HG03469 (cell line): Measurements from ENCODE around the gene DNAH9.

Source experiments
- ATAC-seq: cut with Tn5 transposase; IDR thresholded peaks from one replicate; pipeline ENCODE4 v1.9.1; 2021; ENCODE audit warnings: mild to moderate bottlenecking, moderate library complexity, moderate number of reproducible peaks; ENCODE audit not compliant: unreplicated experiment

The DNAH9 gene

GRCh38 chr17:11744696-11745095 is 146.4 kb downstream of the DNAH9 start:
- no peak for ATAC-seq

- no peak for ATAC-seq
These were observed 149.2 kb downstream of the DNAH9 start for GRCh38 chr17:11747441-11747840.

- no peak for ATAC-seq
These were observed 159.5 kb downstream of the DNAH9 start for GRCh38 chr17:11757815-11758214.

GRCh38 chr17:11768106-11768505 is 169.8 kb downstream of the DNAH9 start:
- no peak for ATAC-seq

GRCh38 chr17:11768981-11769380 is 170.7 kb downstream of the DNAH9 start:
- ATAC-seq, result no peak

- no peak for ATAC-seq
These were observed 173.8 kb downstream of the DNAH9 start for GRCh38 chr17:11772031-11772430.

- ATAC-seq, result no peak
These were observed 181.6 kb downstream of the DNAH9 start for GRCh38 chr17:11779892-11780291.

GRCh38 chr17:11780621-11781020 is 182.4 kb downstream of the DNAH9 start:
- ATAC-seq, result no peak

- ATAC-seq, result no peak
These were observed 188.6 kb downstream of the DNAH9 start for GRCh38 chr17:11786711-11787438.

GRCh38 chr17:11795906-11796305 is 197.6 kb downstream of the DNAH9 start:
- no peak for ATAC-seq

GRCh38 chr17:11797803-11798202 is 199.5 kb downstream of the DNAH9 start:
- no peak for ATAC-seq

- ATAC-seq, result no peak
These were observed 205.1 kb downstream of the DNAH9 start for GRCh38 chr17:11803231-11803969.

- no peak for ATAC-seq
These were observed 206.9 kb downstream of the DNAH9 start for GRCh38 chr17:11805138-11805537.

- ATAC-seq, result no peak
These were observed 207.7 kb downstream of the DNAH9 start for GRCh38 chr17:11805952-11806351.

- no peak for ATAC-seq
These were observed 209.3 kb downstream of the DNAH9 start for GRCh38 chr17:11807606-11808005.

GRCh38 chr17:11813278-11813677 is 215.0 kb downstream of the DNAH9 start:
- no peak for ATAC-seq

GRCh38 chr17:11813871-11814270 is 215.6 kb downstream of the DNAH9 start:
- no peak for ATAC-seq

- no peak for ATAC-seq
These were observed 216.5 kb downstream of the DNAH9 start for GRCh38 chr17:11814655-11815262.

- no peak for ATAC-seq
These were observed 218.1 kb downstream of the DNAH9 start for GRCh38 chr17:11816409-11816808.

GRCh38 chr17:11823862-11824261 is 225.6 kb downstream of the DNAH9 start:
- no peak for ATAC-seq

- ATAC-seq, result no peak
These were observed 227.4 kb downstream of the DNAH9 start for GRCh38 chr17:11825572-11826209.
